Hippocampal formation (tissue), 2 donors: Measurements from ENCODE around the gene ZBTB17.
"Not testable (repeated sequence)": the region's sequence is repeated elsewhere in the genome, so short reads cannot be mapped to it uniquely, and the experiment has no call there.

Experiments used
- DNase-seq, 2 donors: peaks; one replicate each; lab custom pipeline; 2025; lab: John Stamatoyannopoulos, UW

Gene ZBTB17

GRCh38 chr1:15935056-15935950 is 40.6 kb downstream of the ZBTB17 start:
- no peak for DNase-seq

DNA sequence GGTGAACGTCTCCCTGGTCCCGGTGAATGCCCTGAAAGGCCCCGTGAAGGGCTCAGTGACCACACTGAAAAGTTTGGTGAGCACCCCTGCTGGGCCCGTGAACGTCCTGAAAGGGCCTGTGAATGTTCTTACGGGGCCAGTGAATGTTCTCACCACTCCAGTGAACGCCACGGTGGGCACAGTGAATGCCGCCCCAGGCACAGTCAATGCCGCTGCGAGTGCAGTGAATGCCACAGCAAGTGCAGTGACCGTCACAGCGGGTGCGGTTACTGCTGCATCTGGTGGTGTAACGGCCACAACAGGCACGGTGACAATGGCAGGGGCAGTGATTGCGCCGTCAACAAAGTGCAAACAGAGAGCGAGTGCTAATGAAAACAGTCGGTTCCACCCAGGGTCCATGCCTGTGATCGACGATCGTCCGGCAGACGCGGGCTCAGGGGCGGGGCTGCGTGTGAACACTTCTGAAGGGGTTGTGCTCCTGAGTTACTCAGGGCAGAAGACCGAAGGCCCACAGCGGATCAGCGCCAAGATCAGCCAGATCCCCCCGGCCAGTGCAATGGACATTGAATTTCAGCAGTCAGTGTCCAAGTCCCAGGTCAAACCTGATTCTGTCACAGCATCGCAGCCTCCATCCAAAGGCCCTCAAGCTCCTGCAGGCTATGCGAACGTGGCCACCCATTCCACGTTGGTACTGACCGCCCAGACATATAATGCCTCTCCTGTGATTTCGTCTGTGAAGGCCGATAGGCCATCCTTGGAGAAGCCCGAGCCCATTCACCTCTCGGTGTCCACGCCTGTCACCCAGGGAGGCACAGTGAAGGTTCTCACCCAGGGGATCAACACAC is 41.5 kb downstream of the ZBTB17 start:
- no peak for DNase-seq

DNA sequence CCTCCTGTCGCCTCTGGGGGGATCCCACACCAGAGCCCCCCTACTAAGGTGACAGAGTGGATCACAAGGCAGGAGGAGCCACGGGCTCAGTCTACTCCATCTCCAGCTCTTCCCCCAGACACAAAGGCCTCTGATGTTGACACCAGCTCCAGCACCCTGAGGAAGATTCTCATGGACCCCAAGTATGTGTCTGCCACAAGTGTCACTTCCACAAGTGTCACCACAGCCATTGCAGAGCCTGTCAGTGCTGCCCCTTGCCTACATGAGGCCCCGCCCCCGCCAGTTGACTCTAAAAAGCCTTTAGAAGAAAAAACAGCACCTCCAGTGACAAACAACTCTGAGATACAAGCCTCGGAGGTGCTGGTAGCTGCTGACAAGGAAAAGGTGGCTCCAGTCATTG is 42.2 kb downstream of the ZBTB17 start:
- DNase-seq: no peak

DNA sequence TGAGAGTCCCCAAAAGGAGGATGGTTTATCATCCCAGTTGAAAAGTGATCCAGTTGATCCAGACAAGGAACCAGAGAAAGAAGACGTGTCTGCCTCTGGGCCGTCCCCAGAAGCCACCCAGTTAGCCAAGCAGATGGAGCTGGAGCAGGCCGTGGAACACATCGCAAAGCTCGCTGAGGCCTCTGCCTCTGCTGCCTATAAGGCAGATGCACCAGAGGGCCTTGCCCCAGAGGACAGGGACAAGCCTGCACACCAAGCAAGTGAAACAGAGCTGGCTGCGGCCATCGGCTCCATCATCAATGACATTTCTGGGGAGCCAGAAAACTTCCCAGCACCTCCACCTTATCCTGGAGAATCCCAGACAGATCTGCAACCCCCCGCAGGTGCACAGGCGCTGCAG is 43.3 kb downstream of the ZBTB17 start:
- DNase-seq: no peak

DNA sequence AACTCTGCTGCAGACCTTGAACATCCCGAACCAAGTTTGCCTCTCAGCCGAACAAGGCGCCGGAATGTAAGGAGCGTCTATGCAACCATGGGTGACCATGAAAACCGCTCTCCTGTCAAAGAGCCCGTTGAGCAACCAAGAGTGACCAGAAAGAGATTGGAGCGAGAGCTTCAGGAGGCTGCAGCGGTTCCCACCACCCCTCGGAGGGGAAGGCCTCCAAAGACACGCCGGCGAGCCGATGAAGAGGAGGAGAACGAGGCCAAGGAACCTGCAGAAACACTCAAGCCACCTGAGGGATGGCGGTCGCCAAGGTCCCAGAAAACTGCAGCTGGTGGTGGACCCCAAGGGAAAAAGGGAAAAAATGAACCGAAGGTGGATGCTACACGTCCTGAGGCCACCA is 44.0 kb downstream of the ZBTB17 start:
- DNase-seq: no peak

DNA sequence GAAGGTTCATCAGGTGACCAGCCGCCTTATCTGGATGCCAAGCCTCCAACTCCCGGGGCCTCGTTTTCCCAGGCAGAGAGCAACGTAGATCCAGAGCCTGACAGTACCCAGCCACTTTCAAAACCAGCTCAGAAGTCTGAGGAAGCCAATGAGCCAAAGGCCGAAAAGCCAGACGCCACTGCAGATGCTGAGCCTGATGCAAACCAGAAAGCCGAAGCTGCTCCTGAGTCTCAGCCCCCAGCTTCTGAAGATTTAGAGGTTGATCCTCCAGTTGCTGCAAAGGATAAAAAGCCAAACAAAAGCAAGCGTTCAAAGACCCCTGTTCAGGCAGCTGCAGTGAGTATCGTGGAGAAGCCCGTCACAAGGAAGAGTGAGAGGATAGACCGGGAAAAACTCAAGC is 44.5 kb downstream of the ZBTB17 start:
- DNase-seq: no peak

DNA sequence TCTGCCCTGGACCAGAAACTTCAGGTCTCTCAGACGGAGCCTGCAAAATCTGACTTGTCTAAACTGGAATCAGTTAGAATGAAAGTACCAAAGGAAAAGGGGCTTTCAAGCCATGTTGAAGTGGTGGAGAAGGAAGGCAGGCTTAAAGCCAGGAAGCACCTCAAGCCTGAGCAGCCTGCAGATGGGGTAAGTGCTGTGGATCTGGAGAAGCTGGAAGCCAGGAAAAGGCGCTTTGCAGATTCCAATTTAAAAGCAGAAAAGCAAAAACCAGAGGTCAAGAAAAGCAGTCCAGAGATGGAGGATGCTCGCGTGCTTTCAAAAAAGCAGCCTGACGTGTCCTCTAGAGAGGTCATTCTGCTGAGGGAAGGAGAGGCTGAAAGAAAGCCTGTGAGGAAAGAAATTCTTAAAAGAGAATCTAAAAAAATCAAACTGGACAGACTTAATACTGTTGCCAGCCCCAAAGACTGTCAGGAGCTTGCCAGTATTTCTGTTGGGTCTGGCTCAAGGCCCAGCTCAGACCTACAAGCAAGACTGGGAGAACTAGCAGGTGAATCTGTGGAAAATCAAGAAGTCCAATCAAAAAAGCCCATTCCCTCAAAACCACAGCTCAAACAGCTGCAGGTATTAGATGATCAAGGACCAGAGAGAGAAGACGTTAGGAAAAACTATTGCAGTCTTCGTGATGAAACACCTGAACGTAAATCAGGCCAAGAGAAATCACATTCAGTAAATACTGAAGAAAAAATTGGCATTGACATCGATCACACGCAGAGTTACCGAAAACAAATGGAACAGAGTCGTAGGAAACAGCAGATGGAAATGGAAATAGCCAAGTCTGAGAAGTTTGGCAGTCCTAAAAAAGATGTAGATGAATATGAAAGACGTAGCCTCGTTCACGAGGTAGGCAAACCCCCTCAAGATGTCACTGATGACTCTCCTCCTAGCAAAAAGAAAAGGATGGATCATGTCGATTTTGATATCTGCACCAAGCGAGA is 46.6 kb downstream of the ZBTB17 start:
- no peak for DNase-seq

DNA sequence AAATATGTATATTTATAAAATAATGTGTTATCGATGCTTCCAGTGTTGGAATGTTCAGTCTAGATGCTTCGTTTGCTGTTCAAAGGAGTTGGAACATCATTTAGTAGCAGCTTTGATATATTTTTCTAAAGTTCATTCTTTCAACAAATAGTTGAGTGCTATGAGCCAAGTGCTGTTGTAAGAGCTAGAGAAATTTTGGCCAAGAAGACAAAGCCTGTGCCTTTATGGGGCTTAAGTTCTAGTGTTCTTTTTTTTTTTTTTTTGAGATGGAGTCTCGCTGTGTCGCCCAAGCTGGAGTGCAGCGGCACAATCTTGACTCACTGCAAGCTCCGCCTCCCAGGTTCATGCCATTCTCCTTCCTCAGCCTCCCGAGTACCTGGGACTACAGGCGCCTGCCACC is 49.5 kb downstream of the ZBTB17 start:
- DNase-seq: not testable (repeated sequence)

DNA sequence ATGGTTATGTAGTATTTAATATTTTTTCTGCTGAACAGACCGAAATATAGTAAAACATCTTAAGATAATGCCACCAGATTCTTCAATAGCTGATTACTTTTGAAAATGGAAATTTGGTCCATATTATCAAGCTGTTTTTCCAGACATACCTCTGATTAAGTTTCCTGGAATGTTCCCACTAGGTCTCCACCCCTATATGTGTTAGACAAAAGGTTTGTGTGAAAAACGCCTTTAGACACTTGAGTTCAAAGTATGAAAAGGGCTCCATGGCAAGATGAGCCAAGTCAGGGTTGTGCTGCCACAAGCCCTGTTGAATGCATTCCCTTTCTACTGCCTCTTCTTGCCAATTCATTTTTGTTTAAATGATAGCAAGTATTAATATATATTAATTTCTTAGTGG is 52.7 kb downstream of the ZBTB17 start:
- DNase-seq: no peak

- DNase-seq: no peak
Measured at GRCh38 chr1:15918962-15919715, 56.8 kb downstream of the ZBTB17 start.

DNA sequence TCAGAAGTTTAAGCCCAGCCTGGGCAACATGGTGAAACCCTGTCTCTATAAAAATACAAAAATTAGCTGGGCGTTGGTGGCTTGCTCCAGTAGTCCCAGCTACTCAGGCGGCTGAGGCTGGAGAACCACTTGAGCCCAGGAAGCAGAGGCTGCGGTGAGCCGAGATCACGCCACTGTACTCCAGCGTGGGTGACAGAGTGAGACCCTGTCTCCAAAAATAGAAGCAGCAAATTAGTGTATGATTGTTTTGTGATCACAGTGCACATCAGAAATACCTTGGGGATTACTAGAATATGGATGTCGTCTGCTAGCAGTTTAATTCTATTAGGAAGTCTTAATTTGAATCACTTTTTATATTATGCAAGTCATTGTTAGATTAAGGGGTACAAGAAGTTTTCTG is 59.0 kb downstream of the ZBTB17 start:
- no peak for DNase-seq

- no peak for DNase-seq
Measured at GRCh38 chr1:15916417-15916816, 59.5 kb downstream of the ZBTB17 start.

DNA sequence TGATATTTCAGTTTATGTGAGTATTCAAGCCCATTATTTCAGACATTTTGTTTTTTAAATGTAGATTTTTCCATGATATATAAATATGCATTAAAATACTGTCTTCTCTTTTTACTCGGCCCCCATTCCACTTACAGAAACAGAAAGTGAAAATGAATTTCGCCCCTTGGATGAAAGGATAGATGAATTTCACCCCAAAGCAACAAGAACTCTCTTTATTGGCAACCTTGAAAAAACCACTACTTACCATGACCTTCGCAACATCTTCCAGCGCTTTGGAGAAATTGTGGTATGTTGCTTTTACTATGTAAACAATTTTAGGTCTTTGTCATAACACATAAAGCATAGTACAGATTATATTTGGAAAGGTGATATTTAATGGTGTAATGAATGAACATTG is 59.9 kb downstream of the ZBTB17 start:
- DNase-seq: no peak

- DNase-seq: not testable (repeated sequence)
Measured at GRCh38 chr1:15913607-15914006, 62.3 kb downstream of the ZBTB17 start.

DNA sequence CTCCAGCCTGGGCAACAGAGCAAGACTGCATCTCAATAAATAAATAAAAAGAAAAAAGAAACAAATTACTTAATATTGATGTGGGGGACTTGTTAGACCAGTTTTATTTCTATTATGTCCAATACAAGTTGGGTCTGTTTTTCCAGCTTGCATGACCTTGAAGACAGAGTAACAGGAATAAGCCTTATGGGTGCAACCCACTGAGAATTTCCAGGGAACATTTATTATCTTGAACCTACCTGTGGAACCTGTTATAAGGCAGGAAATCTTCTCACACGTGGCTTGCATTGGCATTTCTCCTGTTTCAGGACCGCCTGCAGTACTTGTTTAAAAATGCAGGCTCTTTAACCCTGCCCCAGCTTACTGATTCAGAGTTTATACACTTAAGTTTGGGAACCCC is 64.0 kb downstream of the ZBTB17 start:
- DNase-seq: no peak

GRCh38 chr1:15911141-15911540 is 64.8 kb downstream of the ZBTB17 start:
- DNase-seq: no peak

DNA sequence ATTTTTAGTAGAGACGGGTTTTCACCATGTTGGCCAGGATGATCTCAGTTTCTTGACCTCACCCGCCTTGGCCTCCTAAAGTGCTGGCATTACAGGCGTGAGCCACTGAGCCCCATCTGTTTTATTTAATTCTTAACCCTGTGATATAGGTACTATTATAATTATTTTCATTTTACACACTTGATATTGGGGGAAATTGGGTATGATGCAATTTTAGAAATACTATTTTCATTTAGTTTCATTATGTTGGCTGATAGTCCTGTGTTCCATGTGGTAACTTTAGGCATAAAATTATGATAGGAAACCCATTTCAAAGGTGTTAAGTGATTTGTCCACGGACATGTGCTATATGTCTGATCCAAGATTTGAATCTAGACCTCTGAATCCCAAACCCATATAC is 67.3 kb downstream of the ZBTB17 start:
- no peak for DNase-seq

GRCh38 chr1:15902882-15903281 is 73.0 kb downstream of the ZBTB17 start:
- DNase-seq: no peak

DNA sequence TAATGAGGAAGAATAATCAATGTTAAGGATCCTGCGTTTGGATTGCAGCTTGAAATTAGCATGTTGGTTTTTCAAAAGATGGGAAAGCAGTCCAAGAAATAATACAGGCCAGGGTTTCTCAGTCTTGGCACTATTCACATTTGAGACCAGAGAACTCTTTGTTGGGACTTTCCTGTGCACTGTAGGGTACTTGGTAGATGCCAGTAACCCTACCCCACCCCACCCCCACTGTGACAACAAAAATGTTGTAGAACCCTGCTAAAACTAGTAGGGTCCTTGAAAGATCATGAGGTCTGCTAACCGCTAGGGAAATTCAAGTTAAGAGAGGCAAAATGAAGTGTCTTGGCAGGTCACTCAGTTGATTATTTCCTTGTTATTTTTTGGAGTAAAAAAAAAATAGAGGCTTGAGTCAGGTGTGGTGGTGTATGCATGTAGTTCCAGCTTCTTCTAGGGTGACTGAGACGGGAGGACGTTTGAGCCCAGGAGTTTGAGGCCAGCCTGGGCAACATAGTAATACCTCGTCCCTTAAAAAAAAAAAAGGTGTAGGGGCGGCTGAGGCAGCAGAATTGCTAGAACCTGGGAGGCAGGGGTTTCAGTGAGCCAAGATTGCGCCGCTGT is 75.1 kb downstream of the ZBTB17 start:
- DNase-seq: peak in 1 of 2 donors; percentile 16

DNA sequence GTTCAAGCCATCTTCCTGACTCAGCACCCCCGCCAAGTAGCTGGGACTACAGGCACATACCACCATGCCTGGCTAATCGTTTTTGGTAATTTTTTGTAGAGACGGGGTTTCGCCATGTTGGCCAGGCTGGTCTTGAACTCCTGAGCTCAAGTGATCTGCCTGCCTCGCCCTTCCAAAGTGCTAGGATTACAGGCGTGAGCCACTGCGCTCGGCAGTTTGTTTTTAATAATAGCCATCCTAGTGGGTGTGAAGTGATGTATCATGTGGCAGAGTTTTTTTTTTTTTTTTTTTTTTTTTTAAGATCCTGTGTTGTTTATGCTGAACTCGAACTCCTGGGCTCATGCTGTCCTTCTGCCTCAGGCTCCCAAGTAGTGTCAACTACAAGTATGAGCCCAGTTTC is 76.6 kb downstream of the ZBTB17 start:
- DNase-seq: no peak
